Endothelial cell of umbilical vein (primary cell): ENCODE results near the gene SGSH. TPM values are rescaled to one million over a fixed set of nuclear protein-coding genes. Genes with fewer than 3 reads are reported as not detected.
A peak's percentile ranks its signal among the peaks of the same experiment; 100 is the strongest.

Experiments used
- BruUV-seq: library from RNA; stranded (reverse); fragments of 400-500 nt; replicated peaks from 2 replicates; lab custom pipeline; 2021; lab: Mats Ljungman, UMichigan
- CTCF ChIA-PET: fragments of 300-600, 350-600 bp; sonication (Branson Sonifier 250); formaldehyde crosslinking; loops from one replicate; lab custom pipeline; 2021; ENCODE audit warnings: antibody characterized with exemption, inconsistent platforms; lab: Charles Lee
- POLR2A ChIA-PET: fragments of 300-600, 350-600 bp; sonication (Branson Sonifier 250); formaldehyde crosslinking; loops from one replicate; lab custom pipeline; 2021; ENCODE audit warnings: antibody characterized with exemption, inconsistent platforms; lab: Charles Lee
- DNase-seq: peaks from one replicate; pipeline ENCODE4 v3.0.0-alpha.2; 2011; ENCODE audit warnings: low read depth, low spot score
- FAIRE-seq: peaks from 2 replicates; lab custom pipeline; 2011; peaks lifted over from hg19 to GRCh38; lab: Jason Lieb, UNC
- H2AFZ ChIP-seq: 2 replicates; pipeline ENCODE4 v1.6.0; 2012; ENCODE audit warnings: low read depth, low read length, control low read depth, inconsistent platforms
- H3K27ac ChIP-seq: 2 replicates; pipeline ENCODE4 v1.5.1; 2011; ENCODE audit warnings: low read depth, mild to moderate bottlenecking, control low read depth, low read length, moderate library complexity; ENCODE audit not compliant: insufficient read depth
- H3K27me3 ChIP-seq, 2 experiments: 2 replicates each; pipeline versions ENCODE4 v1.6.0 to v1.6.1; 2011; ENCODE audit warnings: low read length in 2 of 2, mixed read lengths in 1 of 2; ENCODE audit not compliant: control insufficient read depth in 2 of 2, insufficient read depth in 2 of 2
- H3K36me3 ChIP-seq, 2 experiments: 2 replicates in 1 of 2; 3 replicates in 1 of 2; pipeline ENCODE4 v1.5.1; 2011; ENCODE audit warnings: low read length in 2 of 2, mild to moderate bottlenecking in 1 of 2, moderate library complexity in 1 of 2; ENCODE audit not compliant: control insufficient read depth in 2 of 2, insufficient read depth in 2 of 2; ENCODE audit errors: extremely low read depth in 1 of 2
- H3K4me1 ChIP-seq: 3 replicates; pipeline ENCODE4 v1.5.1; 2011; ENCODE audit warnings: mild to moderate bottlenecking, low read length; ENCODE audit not compliant: control insufficient read depth, insufficient read depth; ENCODE audit errors: extremely low read depth
- H3K4me2 ChIP-seq: 2 replicates; pipeline ENCODE4 v1.6.1; 2011; ENCODE audit warnings: low read length, control low read depth, mixed read lengths; ENCODE audit not compliant: insufficient read depth
- H3K4me3 ChIP-seq, 3 experiments: fragments of 200-600 bp in 1 of 3; sonication (generic), shearing (Covaris generic) in 1 of 3; replicated peaks in 1 of 3; 2 replicates each; pipeline ENCODE4 v1.5.1; 2011 to 2016; ENCODE audit warnings: control low read depth in 3 of 3, low read length in 3 of 3, mild to moderate bottlenecking in 2 of 3, inconsistent platforms in 1 of 3, low read depth in 1 of 3, moderate library complexity in 1 of 3; ENCODE audit not compliant: insufficient read depth in 1 of 3
- H3K79me2 ChIP-seq: 2 replicates; pipeline ENCODE4 v1.6.0; 2012; ENCODE audit warnings: low read length, inconsistent platforms; ENCODE audit not compliant: control insufficient read depth, insufficient read depth
- H3K9ac ChIP-seq: replicated peaks from 2 replicates; pipeline ENCODE3; 2011; ENCODE audit warnings: low read length, control low read depth; ENCODE audit not compliant: insufficient read depth; ENCODE audit errors: extremely low read depth
- H3K9me1 ChIP-seq: replicated peaks from 3 replicates; pipeline ENCODE4 v1.6.0; 2011; ENCODE audit warnings: mild to moderate bottlenecking, low read length; ENCODE audit not compliant: control insufficient read depth, insufficient read depth; ENCODE audit errors: extremely low read depth
- H3K9me3 ChIP-seq: replicated peaks from 2 replicates; pipeline ENCODE4 v1.5.1; 2012; ENCODE audit warnings: low read length, inconsistent platforms; ENCODE audit not compliant: control insufficient read depth, insufficient read depth
- H4K20me1 ChIP-seq: replicated peaks from 2 replicates; pipeline ENCODE3; 2011; ENCODE audit warnings: mild to moderate bottlenecking, low read length; ENCODE audit not compliant: control insufficient read depth, insufficient read depth; ENCODE audit errors: extremely low read depth
- EZH2 ChIP-seq: IDR thresholded peaks from 2 replicates; pipeline ENCODE4 v1.6.1; 2012; ENCODE audit warnings: borderline replicate concordance, low read depth, mild to moderate bottlenecking, moderate library complexity, low read length, inconsistent platforms; ENCODE audit not compliant: severe bottlenecking
- FOS ChIP-seq: IDR thresholded peaks from 2 replicates; pipeline ENCODE4 v1.6.1; 2011; ENCODE audit warnings: mild to moderate bottlenecking, low read length, moderate library complexity, borderline replicate concordance; ENCODE audit not compliant: insufficient read depth
- GATA2 ChIP-seq: IDR thresholded peaks from 2 replicates; pipeline ENCODE4 v1.7.0; 2011; ENCODE audit warnings: low read depth, mild to moderate bottlenecking, moderate library complexity, mixed read lengths, low read length; ENCODE audit not compliant: insufficient read length, insufficient read depth
- MYC ChIP-seq: IDR thresholded peaks from one replicate; pipeline ENCODE4 v1.6.1; 2011; ENCODE audit warnings: mild to moderate bottlenecking, low read depth, low read length
- POLR2A ChIP-seq: IDR thresholded peaks from 2 replicates; pipeline ENCODE4 v1.6.1; 2012; ENCODE audit warnings: low read depth, mild to moderate bottlenecking, control low read depth, low read length
- POLR2AphosphoS5 ChIP-seq: IDR thresholded peaks from 2 replicates; pipeline ENCODE4 v1.6.1; 2012; ENCODE audit warnings: low read depth, mild to moderate bottlenecking, control low read depth, low read length, moderate library complexity; ENCODE audit not compliant: insufficient read depth
- dilution Hi-C: fragments of 300-500 bp; cut with MboI; formaldehyde crosslinking; loops from one replicate; pipeline ENCODE4 v1.15.0; 2019; ENCODE audit warnings: low sequenced_read_pairs; ENCODE audit not compliant: extremely low pct_ligation_motif_present
- intact Hi-C: fragments of 100-400 bp; cut with micrococcal nuclease; formaldehyde crosslinking; loops from one replicate; pipeline ENCODE4 v1.10.0; 2022
- polyA plus RNA-seq, 4 experiments: library from polyadenylated mRNA; depleted of rRNA in 3 of 4; stranded (reverse) in 3 of 4; unstranded in 1 of 4; fragments of >200 nt; gene quantifications; 2 replicates each; pipeline versions ENCODE4 v1.2.1 to v1.2.3, GENCODE V29; 2011 to 2012; ENCODE audit warnings: missing spikeins in 1 of 4
- total RNA-seq: library from RNA; stranded (reverse); gene quantifications from 2 replicates; pipeline ENCODE4 v1.2.3, GENCODE V29; 2021
- TF ChIP-seq, protein P1 (sequence below): IDR thresholded peaks from 2 replicates; pipeline ENCODE4 v1.6.1; 2011; ENCODE audit not compliant: insufficient read depth, insufficient read length
- TF ChIP-seq, protein P2 (sequence below), 2 donors: IDR thresholded peaks; 1 replicate in 1 of 2; 2 replicates in 1 of 2; pipeline ENCODE4 v1.5.1; 2011; ENCODE audit warnings: low read length in 2 of 2, mild to moderate bottlenecking in 2 of 2, moderate library complexity in 2 of 2, control low read depth in 1 of 2, inconsistent platforms in 1 of 2, low read depth in 1 of 2; ENCODE audit not compliant: insufficient read depth in 1 of 2; ENCODE audit errors: extremely low read depth in 1 of 2

The SGSH gene
- total and polyA plus RNA-seq, 2 donors (not counting 3 experiments of a cell fraction or from before 2014, with no cell fraction given), result 81.4 to 217 TPM

DNA sequence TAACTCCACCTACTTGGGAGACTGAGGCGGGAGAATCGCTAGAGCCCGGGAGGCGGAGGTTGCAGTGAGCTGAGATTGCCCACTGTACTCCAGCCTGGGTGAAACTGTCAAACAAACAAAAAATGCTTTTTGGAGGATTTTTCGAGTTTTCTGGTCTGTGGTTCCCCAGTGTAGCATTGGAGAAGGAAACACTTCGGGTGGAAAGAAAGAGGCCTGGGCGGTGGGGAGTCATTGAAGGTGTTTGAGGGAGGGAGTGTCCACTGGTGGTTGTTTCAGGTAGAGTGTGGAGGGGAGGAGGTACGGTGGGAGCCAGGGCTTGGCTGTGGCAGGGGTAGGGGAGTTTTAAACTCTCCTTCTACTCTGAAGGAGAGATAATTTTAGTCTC lies 41.8 kb upstream of the SGSH start:
- Histone ChIP-seq H2AFZ (no peak overlapping the region), H3K9me1 (no peaks in the 10 kb centered on the region), H3K27me3 (no peaks in the 10 kb centered on the region), H3K4me1 (peaks cover 33% of the 10 kb centered on the region), H3K27ac (peak overlapping the region; percentile 48), H3K79me2 (peaks cover 22% of the 10 kb centered on the region), H3K4me2 (peak overlapping the region; percentile 52), H3K4me3 (peak overlapping the region; percentile 45 to 77 (median 60)), H3K9ac (peak overlapping the region; percentile 76), H3K9me3 (no peaks in the 10 kb centered on the region), H4K20me1 (no peaks in the 10 kb centered on the region), H3K36me3 (peaks cover 2% of the 10 kb centered on the region in 2 experiments)
- FAIRE-seq (no peak), DNase-seq (no peak)
- ChIA-PET POLR2A (no interaction called here), CTCF (interaction anchor here (1.7 kb wide), 1 partner anchor 67 kb away, joined by 6 read pairs; no protein-coding TSS in a partner anchor)
- intact Hi-C loops (loop anchor here (2.0 to 5.0 kb wide), 3 partner anchors 17 to 115 kb away; partner anchors contain the start of gene EIF4A3), dilution Hi-C loops (no loop called here)
- TF ChIP-seq EZH2 (no peak), POLR2AphosphoS5 (peak; percentile 2), GATA2 (no peak)
- no TSS peak for BruUV-seq

DNA sequence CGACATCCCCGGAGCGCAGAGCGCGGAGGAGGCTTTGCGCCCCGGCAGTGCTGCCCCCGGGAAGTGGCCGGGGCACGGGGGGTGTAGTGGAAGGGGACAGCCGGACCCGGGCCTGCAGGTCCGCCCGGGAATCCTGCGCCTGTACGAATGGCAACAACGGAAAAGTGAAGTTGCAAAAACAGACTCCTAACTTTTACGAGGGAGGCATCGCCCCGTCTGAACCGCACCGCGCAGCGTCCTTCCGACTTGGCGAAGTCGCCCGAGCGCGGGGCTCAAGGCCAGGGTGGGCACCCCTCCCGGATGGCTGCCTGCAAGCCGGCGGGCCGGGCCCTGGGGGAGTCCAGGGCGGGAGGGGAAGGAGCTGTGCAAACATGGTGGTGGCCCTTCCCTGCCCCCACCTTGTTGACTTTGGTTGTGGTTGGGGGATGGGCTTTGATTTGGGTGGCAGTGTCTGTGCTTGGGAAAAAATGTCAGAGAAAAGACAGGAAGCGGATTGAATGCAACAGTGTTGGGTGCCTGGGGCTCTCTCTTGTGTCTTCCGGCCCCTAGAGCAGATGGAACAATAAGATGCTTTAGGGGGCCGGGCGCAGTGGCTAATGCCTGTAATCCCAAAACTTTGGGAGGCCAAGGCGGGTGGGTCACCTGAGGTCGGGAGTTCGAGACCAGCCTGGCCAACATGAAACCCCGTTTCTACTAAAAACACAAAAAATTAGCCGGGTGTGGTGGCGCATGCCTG lies 41.2 kb upstream of the SGSH start:
- dilution Hi-C loops, result no loop called here
- FAIRE-seq, result peak; percentile 63

More for the DNA sequence above, 41.2 kb upstream of the SGSH start:
- POLR2A ChIA-PET, result no interaction called here
- Histone ChIP-seq H3K36me3 (peaks cover 2% of the 10 kb centered on the region in 2 experiments), H3K9me3 (no peaks in the 10 kb centered on the region), H3K4me1 (peaks cover 33% of the 10 kb centered on the region), H3K4me3 (peak overlapping the region; percentile 45 to 77 (median 60)), H3K9ac (peak overlapping the region; percentile 76), H4K20me1 (no peaks in the 10 kb centered on the region), H3K79me2 (peaks cover 22% of the 10 kb centered on the region), H3K27me3 (no peaks in the 10 kb centered on the region), H2AFZ (no peak overlapping the region), H3K27ac (peak overlapping the region; percentile 48), H3K4me2 (peak overlapping the region; percentile 52), H3K9me1 (no peaks in the 10 kb centered on the region)
- BruUV-seq, result TSS peak; percentile 26
- CTCF ChIA-PET, result interaction anchor here (1.7 kb wide), 1 partner anchor 66 kb away, joined by 6 read pairs; no protein-coding TSS in a partner anchor
- peak; percentile 60 for DNase-seq
- intact Hi-C loops, result loop anchor here (5.0 kb wide), 2 partner anchors 64 to 114 kb away; partner anchors contain the start of gene EIF4A3
- no peak for TF ChIP-seq FOS
- TF ChIP-seq POLR2AphosphoS5, result peak; percentile 10
- no peak for TF ChIP-seq EZH2
- TF ChIP-seq GATA2, result no peak
- TF ChIP-seq, protein P1, sequence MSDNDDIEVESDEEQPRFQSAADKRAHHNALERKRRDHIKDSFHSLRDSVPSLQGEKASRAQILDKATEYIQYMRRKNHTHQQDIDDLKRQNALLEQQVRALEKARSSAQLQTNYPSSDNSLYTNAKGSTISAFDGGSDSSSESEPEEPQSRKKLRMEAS, result no peak
- TF ChIP-seq MYC, result no peak
- TF ChIP-seq POLR2A, result no peak
- TF ChIP-seq, protein P2, sequence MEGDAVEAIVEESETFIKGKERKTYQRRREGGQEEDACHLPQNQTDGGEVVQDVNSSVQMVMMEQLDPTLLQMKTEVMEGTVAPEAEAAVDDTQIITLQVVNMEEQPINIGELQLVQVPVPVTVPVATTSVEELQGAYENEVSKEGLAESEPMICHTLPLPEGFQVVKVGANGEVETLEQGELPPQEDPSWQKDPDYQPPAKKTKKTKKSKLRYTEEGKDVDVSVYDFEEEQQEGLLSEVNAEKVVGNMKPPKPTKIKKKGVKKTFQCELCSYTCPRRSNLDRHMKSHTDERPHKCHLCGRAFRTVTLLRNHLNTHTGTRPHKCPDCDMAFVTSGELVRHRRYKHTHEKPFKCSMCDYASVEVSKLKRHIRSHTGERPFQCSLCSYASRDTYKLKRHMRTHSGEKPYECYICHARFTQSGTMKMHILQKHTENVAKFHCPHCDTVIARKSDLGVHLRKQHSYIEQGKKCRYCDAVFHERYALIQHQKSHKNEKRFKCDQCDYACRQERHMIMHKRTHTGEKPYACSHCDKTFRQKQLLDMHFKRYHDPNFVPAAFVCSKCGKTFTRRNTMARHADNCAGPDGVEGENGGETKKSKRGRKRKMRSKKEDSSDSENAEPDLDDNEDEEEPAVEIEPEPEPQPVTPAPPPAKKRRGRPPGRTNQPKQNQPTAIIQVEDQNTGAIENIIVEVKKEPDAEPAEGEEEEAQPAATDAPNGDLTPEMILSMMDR (IDR thresholded peaks at IDR 0.05; ENCODE audit: extremely low read depth in 1 of 2, insufficient read depth in 1 of 2, low read depth in 1 of 2, low read length in 2 of 2), result no peak
